NCI-H187 treated with DMSO at 0.1 percent for 48 hours (cell line): ENCODE measurements around the gene RIBC2.

Experiments
- DNase-seq: peaks from one replicate; lab custom pipeline; 2025; lab: John Stamatoyannopoulos, UW

The RIBC2 gene

GRCh38 chr22:45475063-45475747 lies 61.7 kb downstream of the RIBC2 start:
- DNase-seq, result no peak

- no peak for DNase-seq
Observed at GRCh38 chr22:45475851-45476514, 62.5 kb downstream of the RIBC2 start.

- DNase-seq, result no peak
Observed at GRCh38 chr22:45476814-45477213, 63.3 kb downstream of the RIBC2 start.

GRCh38 chr22:45477366-45478107 lies 64.0 kb downstream of the RIBC2 start:
- DNase-seq, result no peak

GRCh38 chr22:45478108-45478771 lies 64.7 kb downstream of the RIBC2 start:
- no peak for DNase-seq

DNA sequence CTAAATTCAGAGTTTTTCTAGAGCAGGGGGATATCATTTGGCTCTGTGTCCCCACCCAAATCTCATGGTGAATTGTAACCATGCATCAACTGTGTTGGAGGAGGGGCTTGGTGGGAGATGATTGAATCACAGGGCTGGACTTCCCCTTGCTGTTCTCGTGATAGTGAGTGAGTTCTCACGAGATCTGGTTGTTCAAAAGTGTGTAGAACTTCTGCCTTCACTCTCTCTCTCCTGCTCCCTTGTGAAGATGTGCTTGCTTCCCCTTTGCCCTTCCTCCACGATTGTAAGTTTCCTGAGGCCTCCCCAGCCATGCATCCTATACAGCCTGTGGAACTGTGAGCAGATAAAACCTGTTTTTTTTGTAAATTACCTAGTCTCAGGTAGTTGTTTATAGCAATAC lies 67.2 kb downstream of the RIBC2 start:
- DNase-seq, result no peak

GRCh38 chr22:45481661-45482060 lies 68.2 kb downstream of the RIBC2 start:
- no peak for DNase-seq
